ENCODE results near the gene MRAP.

Gene MRAP

DNA sequence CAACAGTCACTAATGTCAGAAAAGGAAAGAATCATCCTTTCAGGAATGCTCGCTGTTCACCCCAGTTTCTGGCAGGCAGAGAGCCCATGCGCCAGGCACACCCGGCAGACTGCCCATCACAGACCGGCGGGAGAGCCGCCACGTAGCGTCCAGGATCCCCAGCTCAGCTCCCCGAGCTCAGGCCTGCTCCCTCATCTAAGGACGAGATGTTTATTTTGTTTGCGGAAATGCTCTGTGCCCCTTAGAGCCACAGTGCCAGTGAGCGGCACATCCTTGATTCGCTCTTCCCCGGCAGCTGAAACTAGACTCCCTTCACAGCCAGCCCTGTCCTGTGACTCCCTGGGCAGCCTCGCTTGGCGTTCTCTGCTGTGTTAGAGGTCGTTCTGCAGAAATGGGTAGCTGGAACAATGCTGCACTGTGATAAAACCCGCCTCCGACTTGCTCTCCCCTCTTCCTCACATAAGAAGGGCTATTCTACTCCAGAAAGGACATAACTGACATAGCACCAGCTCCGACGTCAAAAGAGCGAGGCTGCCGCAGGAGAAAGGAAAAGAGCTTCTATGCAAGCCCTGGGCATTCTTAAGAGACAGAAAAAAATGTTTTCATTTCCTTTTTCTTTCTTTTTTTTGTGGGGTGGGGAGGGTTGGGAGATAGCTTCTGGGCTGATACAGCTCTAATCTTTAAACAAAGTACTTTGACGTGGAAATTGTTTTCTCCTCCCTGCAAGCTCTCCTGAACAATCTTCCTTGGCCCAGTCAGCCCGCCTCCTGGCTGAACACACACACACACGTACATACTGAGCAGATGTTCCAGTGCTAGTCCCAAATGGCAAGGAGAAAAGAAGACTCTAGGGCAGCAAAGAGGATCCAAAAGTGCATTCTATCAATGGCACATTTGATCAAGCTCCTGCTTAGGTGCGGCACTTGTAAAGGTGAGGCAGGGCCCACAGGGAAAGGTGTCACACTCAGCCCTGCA, 37.2 kb downstream of the MRAP start:
- Histone ChIP-seq H3K36me3 (ENCODE audit: control insufficient read depth in 1 of 2, insufficient read depth in 2 of 2, low read length in 2 of 2) (peaks cover 34 to 52% of the 10 kb centered on the region in 2 donors), H3K4me1 (ENCODE audit: control insufficient read depth in 1 of 2, insufficient read depth in 2 of 2, low read length in 2 of 2) (peaks cover 0 to 5% of the 10 kb centered on the region in 2 donors), H3K27me3 (ENCODE audit: low read depth, low read length) (no peaks in the 10 kb centered on the region), H3K9me3 (ENCODE audit: control insufficient read depth in 1 of 2, low read length in 2 of 2) (no peaks in the 10 kb centered on the region), H3K4me3 (ENCODE audit: low read depth in 1 of 2, low read length in 2 of 2) (no peak overlapping the region), H3K27ac (ENCODE audit: low read length) (no peak overlapping the region)

DNA sequence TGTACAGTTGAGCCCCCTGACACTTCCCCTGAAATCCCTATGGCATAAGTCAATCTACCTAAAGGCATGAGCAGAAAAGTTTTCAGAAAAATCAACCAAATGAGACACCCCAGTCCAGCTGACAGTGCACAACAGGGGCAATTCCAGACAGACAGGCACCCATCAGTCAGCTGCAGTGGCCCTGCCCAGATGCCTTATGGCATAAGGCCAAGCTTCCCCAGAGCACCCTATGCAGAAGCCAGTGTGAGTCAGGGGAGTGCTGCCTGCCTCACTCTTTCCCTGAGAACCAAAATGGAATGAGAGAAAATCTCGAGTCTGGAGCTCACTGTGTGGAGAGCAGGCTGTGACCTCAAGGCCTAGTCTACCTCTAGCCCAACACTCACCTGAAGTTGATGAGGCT, 38.1 kb downstream of the MRAP start:
- H3K36me3 ChIP-seq (ENCODE audit: control insufficient read depth in 1 of 2, insufficient read depth in 2 of 2, low read length in 2 of 2) = peaks cover 40 to 60% of the 10 kb centered on the region in 2 donors
- H3K4me1 ChIP-seq (ENCODE audit: control insufficient read depth in 1 of 2, insufficient read depth in 2 of 2, low read length in 2 of 2) = peaks cover 0 to 5% of the 10 kb centered on the region in 2 donors
- H3K9me3 ChIP-seq (ENCODE audit: control insufficient read depth in 1 of 2, low read length in 2 of 2) = no peaks in the 10 kb centered on the region
- no peaks in the 10 kb centered on the region for H3K27me3 ChIP-seq (ENCODE audit: low read depth, low read length)
- H3K27ac ChIP-seq (ENCODE audit: low read length) = no peak overlapping the region
- no peak overlapping the region for H3K4me3 ChIP-seq (ENCODE audit: low read depth in 1 of 2, low read length in 2 of 2)

DNA sequence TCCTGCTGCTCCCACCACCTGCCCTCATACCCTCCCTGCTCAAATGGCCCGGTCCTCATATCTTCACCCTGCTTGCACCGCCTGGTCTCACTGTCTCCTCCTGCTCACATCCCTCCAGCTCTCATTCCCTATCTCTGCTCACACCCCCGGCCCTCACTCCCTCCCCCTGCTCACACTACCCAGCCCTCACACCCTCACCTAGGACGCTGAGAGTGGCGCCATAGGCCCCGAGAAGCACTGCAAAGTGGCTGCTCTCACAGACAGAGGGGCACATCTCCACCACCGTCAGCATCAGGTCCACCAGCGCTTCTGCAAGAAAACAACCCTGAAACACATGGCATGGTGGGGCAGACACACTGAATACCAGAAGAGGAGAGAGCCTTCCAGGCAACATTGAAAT, 38.6 kb downstream of the MRAP start:
- no peaks in the 10 kb centered on the region for H3K27me3 ChIP-seq (ENCODE audit: low read depth, low read length)
- H3K36me3 ChIP-seq (ENCODE audit: control insufficient read depth in 1 of 2, insufficient read depth in 2 of 2, low read length in 2 of 2) = peaks cover 45 to 62% of the 10 kb centered on the region in 2 donors
- H3K4me1 ChIP-seq (ENCODE audit: control insufficient read depth in 1 of 2, insufficient read depth in 2 of 2, low read length in 2 of 2) = peaks cover 0 to 5% of the 10 kb centered on the region in 2 donors
- H3K9me3 ChIP-seq (ENCODE audit: control insufficient read depth in 1 of 2, low read length in 2 of 2) = no peaks in the 10 kb centered on the region
- no peak overlapping the region for H3K27ac ChIP-seq (ENCODE audit: low read length)
- no peak overlapping the region for H3K4me3 ChIP-seq (ENCODE audit: low read depth in 1 of 2, low read length in 2 of 2)

DNA sequence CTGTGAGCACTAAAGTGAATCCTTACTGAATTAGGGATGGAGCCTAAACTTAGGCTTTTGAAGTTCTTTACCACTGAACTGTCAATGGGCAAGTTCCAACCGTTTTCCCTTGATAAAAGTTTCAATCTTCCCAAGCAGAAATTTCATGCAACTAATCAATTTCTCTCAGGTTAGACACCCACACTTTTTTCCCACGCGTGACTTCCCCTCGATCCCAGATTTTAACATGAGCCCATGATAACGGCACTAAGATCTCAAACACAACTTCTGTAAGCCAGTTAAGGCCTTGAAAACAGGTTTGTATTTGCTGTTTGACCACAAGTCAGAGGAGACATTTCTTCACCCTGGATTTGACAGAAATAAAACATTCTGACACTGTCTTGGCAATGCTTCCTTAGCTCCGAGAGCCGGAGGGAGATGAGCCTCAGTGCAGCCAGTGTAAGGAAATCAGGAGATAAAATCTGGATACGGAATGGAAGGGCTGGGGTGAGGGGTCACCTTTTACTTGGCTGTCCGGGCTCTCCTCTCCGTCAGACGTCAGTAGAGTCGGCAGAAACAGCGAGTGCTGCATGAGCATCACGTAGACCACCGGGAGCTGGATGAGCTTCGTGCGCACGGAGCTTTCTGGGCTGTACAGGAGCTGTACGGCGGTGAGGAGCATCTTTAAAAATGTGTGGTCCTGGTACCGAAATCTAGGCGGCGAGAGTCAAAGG, 39.7 kb downstream of the MRAP start:
- Histone ChIP-seq H3K27ac (ENCODE audit: low read length) (no peak overlapping the region), H3K27me3 (ENCODE audit: low read depth, low read length) (no peaks in the 10 kb centered on the region), H3K36me3 (ENCODE audit: control insufficient read depth in 1 of 2, insufficient read depth in 2 of 2, low read length in 2 of 2) (peaks cover 45 to 63% of the 10 kb centered on the region in 2 donors), H3K4me1 (ENCODE audit: control insufficient read depth in 1 of 2, insufficient read depth in 2 of 2, low read length in 2 of 2) (peaks cover 0 to 5% of the 10 kb centered on the region in 2 donors), H3K4me3 (ENCODE audit: low read depth in 1 of 2, low read length in 2 of 2) (no peak overlapping the region), H3K9me3 (ENCODE audit: control insufficient read depth in 1 of 2, low read length in 2 of 2) (no peaks in the 10 kb centered on the region)

DNA sequence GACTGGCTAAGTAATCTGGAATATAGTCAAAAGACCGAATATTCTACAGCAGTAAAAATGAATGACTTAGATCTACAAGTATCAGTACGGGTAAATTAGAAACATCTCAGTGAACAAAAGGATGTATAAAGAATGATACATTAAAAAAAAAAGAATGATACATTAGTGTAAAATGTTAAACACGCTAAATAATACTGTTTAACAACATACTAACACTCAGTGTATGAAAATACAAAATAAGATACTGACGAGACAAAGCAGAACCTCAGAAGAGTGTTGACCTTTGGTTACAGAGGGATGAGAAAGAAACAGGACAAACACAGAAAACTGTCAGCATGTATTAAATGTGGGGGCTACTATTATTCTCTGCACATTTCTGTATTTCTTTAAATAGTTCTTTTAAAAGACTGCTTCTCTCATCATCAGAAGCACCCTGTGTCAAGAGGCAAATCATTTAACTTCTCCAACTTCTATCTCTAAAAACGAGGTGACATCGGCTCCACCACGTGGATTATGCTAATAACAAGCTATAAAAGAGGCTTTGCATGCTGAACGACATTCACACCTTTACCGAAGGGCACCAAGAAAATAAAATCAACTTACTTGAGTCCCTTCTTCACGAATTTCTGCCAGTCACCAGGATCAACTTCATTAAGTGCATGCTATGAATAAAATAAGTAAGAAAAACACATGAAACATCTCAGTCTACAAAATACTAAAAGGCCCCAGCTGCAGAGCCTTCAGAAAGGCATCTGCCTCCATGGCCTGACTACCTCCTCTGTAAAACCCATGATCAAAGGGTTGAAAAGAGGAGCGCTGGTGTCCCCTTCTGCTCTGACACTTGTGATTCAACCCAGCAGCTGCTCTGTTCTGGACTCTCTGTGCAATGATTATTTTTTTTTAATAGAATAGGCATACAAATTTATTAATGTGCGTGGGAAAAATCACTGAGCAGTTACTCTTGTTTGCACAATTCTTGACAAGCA, 42.5 kb downstream of the MRAP start:
- peaks cover 0 to 4% of the 10 kb centered on the region in 2 donors for H3K4me1 ChIP-seq (ENCODE audit: control insufficient read depth in 1 of 2, insufficient read depth in 2 of 2, low read length in 2 of 2)
- no peaks in the 10 kb centered on the region for H3K27me3 ChIP-seq (ENCODE audit: low read depth, low read length)
- peaks cover 3 to 6% of the 10 kb centered on the region in 2 donors for H3K9me3 ChIP-seq (ENCODE audit: control insufficient read depth in 1 of 2, low read length in 2 of 2)
- no peak overlapping the region for H3K27ac ChIP-seq (ENCODE audit: low read length)
- peaks cover 59 to 73% of the 10 kb centered on the region in 2 donors for H3K36me3 ChIP-seq (ENCODE audit: control insufficient read depth in 1 of 2, insufficient read depth in 2 of 2, low read length in 2 of 2)
- H3K4me3 ChIP-seq (ENCODE audit: low read depth in 1 of 2, low read length in 2 of 2) = no peak overlapping the region

DNA sequence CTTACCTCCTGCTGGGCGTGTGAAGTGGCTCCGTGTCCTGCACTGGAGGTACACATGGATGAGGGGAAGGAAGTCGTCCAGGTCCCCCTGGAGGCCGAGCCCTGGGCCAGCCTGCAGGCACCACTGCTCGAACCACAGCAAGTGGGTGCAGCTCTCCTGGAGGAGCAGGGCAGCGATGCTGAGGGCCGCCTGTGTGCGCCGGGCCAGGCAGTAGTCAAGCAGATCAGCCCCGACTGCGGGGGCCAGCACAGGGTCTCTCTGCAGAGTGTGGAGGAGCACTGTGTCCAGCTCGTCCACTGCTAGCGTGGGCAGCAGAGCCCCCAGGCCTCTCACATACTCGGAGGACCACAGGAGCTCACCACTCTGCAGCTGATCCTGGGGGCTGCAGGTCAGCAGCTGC, 48.3 kb downstream of the MRAP start:
- H3K36me3 ChIP-seq (ENCODE audit: control insufficient read depth in 1 of 2, insufficient read depth in 2 of 2, low read length in 2 of 2) = peaks cover 71 to 94% of the 10 kb centered on the region in 2 donors
- no peaks in the 10 kb centered on the region for H3K27me3 ChIP-seq (ENCODE audit: low read depth, low read length)
- H3K9me3 ChIP-seq (ENCODE audit: control insufficient read depth in 1 of 2, low read length in 2 of 2) = peaks cover 3 to 6% of the 10 kb centered on the region in 2 donors
- no peaks in the 10 kb centered on the region for H3K4me1 ChIP-seq (ENCODE audit: control insufficient read depth in 1 of 2, insufficient read depth in 2 of 2, low read length in 2 of 2)
- no peak overlapping the region for H3K27ac ChIP-seq (ENCODE audit: low read length)
- H3K4me3 ChIP-seq (ENCODE audit: low read depth in 1 of 2, low read length in 2 of 2) = no peak overlapping the region

DNA sequence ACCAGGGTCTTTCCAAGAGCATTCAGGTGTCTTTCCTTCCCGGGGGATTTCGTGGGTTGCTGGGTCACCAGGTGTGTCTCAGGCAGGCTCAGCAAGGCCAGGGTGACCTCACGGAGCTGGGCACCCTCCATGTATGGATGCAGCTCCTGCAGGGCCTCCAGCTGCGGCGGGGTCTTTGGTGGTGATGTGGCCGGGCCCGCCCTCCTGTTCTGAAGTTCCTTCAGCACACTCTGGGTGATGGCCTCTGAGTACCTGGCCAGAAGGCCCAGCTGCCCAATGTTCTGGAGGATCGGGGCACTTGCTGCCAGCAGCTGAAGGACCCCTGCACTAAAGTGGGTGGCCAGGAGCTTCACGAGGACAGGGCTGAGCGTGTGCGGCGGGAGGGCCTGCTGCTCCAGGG, 48.7 kb downstream of the MRAP start:
- peaks cover 3 to 6% of the 10 kb centered on the region in 2 donors for H3K9me3 ChIP-seq (ENCODE audit: control insufficient read depth in 1 of 2, low read length in 2 of 2)
- no peak overlapping the region for H3K4me3 ChIP-seq (ENCODE audit: low read depth in 1 of 2, low read length in 2 of 2)
- H3K27me3 ChIP-seq (ENCODE audit: low read depth, low read length) = no peaks in the 10 kb centered on the region
- H3K27ac ChIP-seq (ENCODE audit: low read length) = no peak overlapping the region
- no peaks in the 10 kb centered on the region for H3K4me1 ChIP-seq (ENCODE audit: control insufficient read depth in 1 of 2, insufficient read depth in 2 of 2, low read length in 2 of 2)
- peaks cover 72 to 95% of the 10 kb centered on the region in 2 donors for H3K36me3 ChIP-seq (ENCODE audit: control insufficient read depth in 1 of 2, insufficient read depth in 2 of 2, low read length in 2 of 2)

DNA sequence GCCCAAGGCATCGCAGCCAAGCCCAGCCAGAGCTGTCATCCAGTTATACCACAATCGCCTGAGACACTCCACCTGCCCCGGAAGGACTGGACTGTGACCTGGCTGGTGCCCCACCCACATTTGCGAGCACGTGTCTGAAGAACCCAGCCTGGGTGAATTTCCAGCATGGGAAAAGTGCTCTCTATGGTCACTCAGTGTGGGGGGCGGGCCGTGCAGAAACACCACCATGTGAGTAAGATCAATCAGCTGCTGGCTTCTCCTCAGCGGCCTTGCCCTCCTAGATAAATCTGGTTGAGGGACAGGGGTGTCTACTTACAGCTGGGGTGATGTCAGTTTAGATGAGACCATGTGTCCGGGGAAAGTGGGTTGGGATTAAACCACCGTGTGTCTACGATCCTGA, 49.3 kb downstream of the MRAP start:
- Histone ChIP-seq H3K9me3 (ENCODE audit: control insufficient read depth in 1 of 2, low read length in 2 of 2) (peaks cover 3 to 6% of the 10 kb centered on the region in 2 donors), H3K27ac (ENCODE audit: low read length) (no peak overlapping the region)

DNA sequence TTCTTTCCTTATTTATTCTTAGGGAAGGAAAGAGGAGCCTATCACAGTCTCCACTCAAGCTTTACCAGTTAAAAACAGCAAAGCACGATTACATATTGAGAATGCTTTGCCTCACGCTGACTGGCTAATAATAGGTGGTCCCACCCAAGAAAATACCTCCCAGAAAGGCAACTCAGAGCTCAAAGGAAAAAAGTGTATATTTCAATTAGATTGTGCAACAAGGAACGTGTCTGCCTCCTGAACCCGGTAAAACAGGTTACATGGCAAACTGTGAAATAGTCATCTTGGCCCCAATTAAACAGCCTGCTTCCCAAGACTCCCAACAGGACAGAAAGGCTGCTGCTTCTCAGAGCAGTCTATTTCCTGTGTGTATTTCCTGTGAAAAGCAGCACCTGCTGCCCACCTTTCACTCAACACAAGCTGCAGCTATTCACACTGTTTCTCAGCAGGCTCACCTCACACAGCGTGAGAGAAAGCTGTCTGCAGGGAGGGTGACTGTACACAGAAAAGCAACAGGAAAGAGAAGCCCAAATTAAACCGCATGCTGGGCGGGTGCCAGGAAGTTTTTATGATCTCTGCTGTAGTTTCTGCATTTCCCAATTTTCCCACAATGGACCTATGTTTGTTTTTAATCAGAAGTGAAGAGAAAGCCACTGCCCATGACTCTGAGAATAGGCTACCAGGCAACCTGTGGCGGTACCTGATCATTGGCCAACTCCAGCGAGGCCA, 50.1 kb downstream of the MRAP start:
- Histone ChIP-seq H3K9me3 (ENCODE audit: control insufficient read depth in 1 of 2, low read length in 2 of 2) (peaks cover 3 to 6% of the 10 kb centered on the region in 2 donors), H3K27ac (ENCODE audit: low read length) (no peak overlapping the region), H3K4me1 (ENCODE audit: control insufficient read depth in 1 of 2, insufficient read depth in 2 of 2, low read length in 2 of 2) (no peaks in the 10 kb centered on the region), H3K27me3 (ENCODE audit: low read depth, low read length) (no peaks in the 10 kb centered on the region), H3K4me3 (ENCODE audit: low read depth in 1 of 2, low read length in 2 of 2) (no peak overlapping the region), H3K36me3 (ENCODE audit: control insufficient read depth in 1 of 2, insufficient read depth in 2 of 2, low read length in 2 of 2) (peaks cover 77 to 97% of the 10 kb centered on the region in 2 donors)

More for the DNA sequence above, 49.3 kb downstream of the MRAP start:
- Histone ChIP-seq H3K36me3 (ENCODE audit: control insufficient read depth in 1 of 2, insufficient read depth in 2 of 2, low read length in 2 of 2) (peaks cover 78 to 97% of the 10 kb centered on the region in 2 donors), H3K4me1 (ENCODE audit: control insufficient read depth in 1 of 2, insufficient read depth in 2 of 2, low read length in 2 of 2) (no peaks in the 10 kb centered on the region), H3K27me3 (ENCODE audit: low read depth, low read length) (no peaks in the 10 kb centered on the region), H3K4me3 (ENCODE audit: low read depth in 1 of 2, low read length in 2 of 2) (no peak overlapping the region)

DNA sequence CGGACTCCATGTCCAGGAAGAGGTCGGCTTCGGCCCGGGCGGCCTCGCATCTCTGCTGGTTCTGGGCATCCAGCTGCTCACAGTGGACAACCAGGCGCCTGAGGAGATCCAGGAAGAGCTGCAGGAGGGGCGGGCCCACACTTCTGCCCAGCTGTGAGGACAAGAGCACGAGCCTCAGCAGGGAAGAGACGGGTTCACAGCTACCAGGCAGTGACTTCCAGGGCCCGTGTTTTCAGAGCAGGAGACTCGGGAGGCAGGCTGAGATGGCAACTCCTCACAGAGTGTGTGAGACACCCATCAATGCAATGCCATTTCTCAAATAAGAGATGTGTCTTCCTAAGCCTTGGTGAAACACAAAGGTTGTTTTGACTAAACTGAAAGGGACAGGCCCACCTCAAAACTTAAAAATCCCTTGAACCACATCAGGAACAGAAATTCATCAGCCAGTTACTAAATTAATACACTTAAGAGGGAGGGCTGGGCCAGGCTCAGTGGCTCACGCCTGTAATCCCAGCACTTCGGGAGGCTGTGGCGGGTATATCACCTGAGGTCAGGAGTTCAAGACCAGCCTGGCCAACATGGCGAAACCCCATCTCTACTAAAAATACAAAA, 50.8 kb downstream of the MRAP start:
- no peak overlapping the region for H3K27ac ChIP-seq (ENCODE audit: low read length)
- no peaks in the 10 kb centered on the region for H3K4me1 ChIP-seq (ENCODE audit: control insufficient read depth in 1 of 2, insufficient read depth in 2 of 2, low read length in 2 of 2)
- peaks cover 76 to 97% of the 10 kb centered on the region in 2 donors for H3K36me3 ChIP-seq (ENCODE audit: control insufficient read depth in 1 of 2, insufficient read depth in 2 of 2, low read length in 2 of 2)
- H3K9me3 ChIP-seq (ENCODE audit: control insufficient read depth in 1 of 2, low read length in 2 of 2) = peaks cover 0 to 2% of the 10 kb centered on the region in 2 donors
- H3K4me3 ChIP-seq (ENCODE audit: low read depth in 1 of 2, low read length in 2 of 2) = no peak overlapping the region
- no peaks in the 10 kb centered on the region for H3K27me3 ChIP-seq (ENCODE audit: low read depth, low read length)

Data from muscle layer of duodenum (tissue), 2 donors.